SK-MEL-5 (cell line): ENCODE measurements around the gene TYW5. TPM values are rescaled to one million over a fixed set of nuclear protein-coding genes. Genes with fewer than 3 reads are reported as not detected.

Experiments
- DNase-seq: peaks from one replicate; pipeline ENCODE4 v3.0.0-alpha.2; 2016; ENCODE audit warnings: low read depth, low spot score
- in situ Hi-C: cut with HindIII; loops from 2 replicates; pipeline ENCODE4 v1.10.0; 2016; ENCODE audit warnings: low sequenced_read_pairs, high pct_unique_total_duplicates, low pct_unique_long_range_greater_than_20kb
- small RNA-seq, 2 experiments: library from RNA; depleted of rRNA; stranded (forward); fragments of <200 nt; gene quantifications; one replicate each; pipeline ENCODE3, GENCODE V24; 2014
- total RNA-seq: library from RNA; depleted of rRNA; stranded (reverse); fragments of >200 nt; shearing (Covaris generic); gene quantifications from 2 replicates; pipeline ENCODE4 v1.2.3, GENCODE V29; 2014; rRNA removed

The TYW5 gene
- total RNA-seq, 1 experiment from 2014 or later: 15.8 TPM

DNA sequence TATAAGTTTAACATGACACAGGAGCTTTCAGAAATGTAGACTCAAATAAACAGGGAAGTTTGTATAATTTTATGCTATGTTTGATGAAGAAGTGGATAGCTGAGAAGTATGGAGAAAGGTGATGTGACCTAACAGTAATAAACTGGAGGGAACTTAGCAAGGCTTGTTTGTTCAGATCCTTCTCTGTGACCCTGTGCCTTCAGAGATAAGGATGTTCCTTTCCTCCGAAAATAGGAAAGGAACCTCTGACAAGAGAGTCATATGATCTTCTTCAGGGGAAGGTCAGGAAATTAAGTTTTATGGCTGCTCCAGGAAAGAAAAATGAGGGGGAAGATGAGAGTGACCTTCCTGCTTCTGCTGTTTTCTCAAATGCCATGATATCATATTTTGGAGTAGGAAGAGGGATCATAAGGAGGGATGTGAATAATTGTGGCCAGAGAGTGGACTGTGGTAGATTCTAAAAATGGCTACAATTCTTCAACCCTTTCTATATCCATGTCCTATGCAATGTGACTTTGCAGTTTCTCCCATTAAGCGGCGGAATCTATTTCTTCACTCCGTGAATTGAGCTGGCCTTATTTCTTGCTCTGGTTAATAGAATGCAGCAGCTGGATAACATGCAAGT is 52.7 kb downstream of the TYW5 start:
- in situ Hi-C loops: no loop called here
- DNase-seq: no peak

DNA sequence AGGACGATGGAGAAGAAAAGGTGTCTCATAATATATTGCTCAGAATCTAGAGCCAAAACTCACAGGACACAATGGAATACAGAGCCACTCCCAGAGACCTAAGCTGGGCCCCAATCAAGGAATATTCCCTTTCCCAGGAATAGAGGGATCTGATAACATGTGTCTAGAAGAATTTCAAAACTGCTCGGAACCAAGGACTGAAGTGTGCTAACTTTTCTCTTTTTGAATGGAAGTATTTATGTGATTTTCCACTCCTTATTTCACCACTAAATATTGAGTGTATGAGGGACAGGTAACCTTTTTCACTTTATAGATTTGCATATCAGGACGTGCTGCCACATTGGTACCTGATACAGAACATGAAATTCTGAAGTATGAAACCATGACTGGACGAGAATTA is 53.3 kb downstream of the TYW5 start:
- in situ Hi-C loops: no loop called here
- no peak for DNase-seq

DNA sequence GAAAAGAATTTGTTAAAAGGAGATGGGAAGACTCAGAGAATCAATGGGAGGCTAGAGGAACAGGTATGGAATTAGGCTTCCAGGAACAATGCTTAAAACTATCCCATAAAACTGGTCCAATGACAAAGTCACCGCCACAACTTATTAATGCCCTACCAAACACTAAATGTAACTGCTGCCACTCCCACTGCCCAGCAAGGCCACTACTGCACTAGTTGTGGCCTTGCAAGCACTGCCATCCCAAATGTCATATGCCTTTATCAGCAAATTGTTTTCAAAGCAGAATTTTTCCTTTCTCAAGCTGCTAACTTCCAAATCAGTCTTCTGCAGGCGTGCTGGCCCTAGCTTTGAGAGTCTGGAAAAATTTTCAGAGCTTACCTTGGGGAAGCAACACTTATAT is 58.7 kb downstream of the TYW5 start:
- in situ Hi-C loops: no loop called here
- no peak for DNase-seq

DNA sequence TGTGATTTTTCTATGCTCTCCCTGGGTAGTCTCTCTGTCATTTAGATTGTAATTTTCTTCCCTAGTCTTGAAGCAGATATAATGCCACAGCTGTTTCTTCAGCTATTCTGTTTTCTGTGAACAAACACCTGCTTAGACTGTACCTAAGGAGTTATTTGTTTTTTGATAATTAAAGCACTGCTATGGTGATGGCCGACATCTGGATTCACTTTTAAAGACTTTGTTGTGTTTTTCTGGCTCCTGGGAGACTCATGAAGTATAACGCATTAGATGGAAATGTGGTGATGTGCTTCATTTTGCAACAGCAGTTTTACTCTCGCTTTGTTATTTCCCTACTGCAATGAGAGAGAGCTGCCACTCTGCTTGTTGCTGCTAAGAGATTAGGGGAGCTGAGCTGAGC is 59.9 kb downstream of the TYW5 start:
- in situ Hi-C loops: no loop called here
- DNase-seq: no peak

DNA sequence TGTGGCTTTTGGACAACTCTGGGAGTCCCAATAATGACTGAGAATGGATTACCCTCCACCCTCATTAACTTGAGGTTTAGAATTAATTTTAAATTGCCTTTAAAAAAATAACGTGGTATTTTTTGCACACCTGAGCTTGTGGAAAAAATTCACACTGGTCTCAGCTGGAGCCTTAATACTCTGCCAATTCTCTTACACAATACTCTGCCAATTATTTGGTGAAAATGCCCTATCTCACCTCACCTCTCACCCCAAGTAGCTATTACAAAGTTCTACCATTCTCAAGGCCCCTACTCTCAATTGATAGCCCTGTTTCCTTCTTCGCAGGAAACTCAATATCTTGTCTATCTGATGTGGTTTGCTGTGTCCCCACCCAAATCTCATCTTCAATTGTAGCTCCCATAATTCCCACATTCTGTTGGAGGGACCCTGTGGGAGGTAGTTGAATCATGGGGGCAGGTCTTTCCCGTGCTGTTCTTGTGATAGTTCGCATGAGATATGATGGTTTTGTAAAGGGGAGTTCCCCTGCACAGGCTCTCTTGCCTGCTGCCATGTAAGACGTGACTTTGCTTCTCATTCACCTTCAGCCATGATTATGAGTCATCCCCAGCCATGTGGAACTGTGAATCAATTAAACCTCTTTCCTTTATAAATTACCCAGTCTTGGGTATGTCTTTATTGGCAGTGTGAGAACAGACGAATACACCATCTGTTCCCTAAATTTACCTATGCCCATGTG is 71.6 kb downstream of the TYW5 start:
- in situ Hi-C loops: no loop called here
- no peak for DNase-seq

DNA sequence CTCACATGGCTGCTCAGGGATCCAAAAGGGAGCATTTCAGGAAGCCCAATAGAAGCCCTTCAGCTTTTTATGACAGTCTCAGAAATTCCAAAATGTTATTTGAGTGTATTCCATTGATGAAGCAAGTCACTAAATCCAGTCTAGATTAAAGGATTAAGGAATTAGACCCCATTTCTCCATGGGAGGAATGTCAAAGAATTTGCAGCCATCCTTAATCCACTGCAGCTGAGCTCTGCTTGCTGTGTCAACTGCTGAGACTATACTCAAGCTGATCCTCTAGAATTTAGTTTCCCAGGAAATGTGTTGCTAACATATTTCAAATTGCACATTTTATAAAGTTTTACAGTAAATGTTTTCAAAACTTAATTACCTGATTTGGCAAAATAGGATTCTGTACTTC is 72.6 kb downstream of the TYW5 start:
- in situ Hi-C loops: no loop called here
- no peak for DNase-seq

Small RNA genes within 50 kb of the gene (small RNA-seq; reads per million reads assigned to genes)
- gene RN7SL717P: 0 reads per million in 2 experiments

Other genes starting within 250 kb of the TYW5 start
- 5.6 and 7.6 TPM in 2 replicates for gene FTCDNL1, start 104.3 kb downstream of the TYW5 start, total RNA-seq
- gene C2orf69, start 44.2 kb downstream of the TYW5 start, total RNA-seq: 11.2 and 11.4 TPM in 2 replicates
- 32.4 and 37.4 TPM in 2 replicates for gene MAIP1, start 91 bp upstream of the TYW5 start, total RNA-seq